Liver (tissue), 9 donors: Measurements from ENCODE around the gene FBXW7. TPM values are rescaled to one million over a fixed set of nuclear protein-coding genes. Genes with fewer than 3 reads are reported as not detected.

Source experiments
- DNase-seq: peaks from one replicate; pipeline ENCODE4 v3.0.0-alpha.2; 2017; ENCODE audit warnings: low spot score
- H3K27ac ChIP-seq, 2 donors: one replicate each; pipeline ENCODE4 v1.7.0; 2013; ENCODE audit warnings: inconsistent platforms in 2 of 2, low read length in 2 of 2, control low read depth in 1 of 2, low read depth in 1 of 2, mild to moderate bottlenecking in 1 of 2
- H3K27me3 ChIP-seq, 4 donors: one replicate each; pipeline versions ENCODE4 v1.6.1 to v1.7.0; 2013; ENCODE audit warnings: low read length in 3 of 4, inconsistent platforms in 1 of 4, mild to moderate bottlenecking in 1 of 4, moderate library complexity in 1 of 4; ENCODE audit not compliant: control insufficient read depth in 4 of 4, insufficient read depth in 4 of 4
- H3K36me3 ChIP-seq, 4 donors: one replicate each; pipeline versions ENCODE4 v1.6.1 to v1.7.0; 2013; ENCODE audit warnings: low read length in 3 of 4, mild to moderate bottlenecking in 3 of 4, low read depth in 1 of 4, moderate library complexity in 1 of 4; ENCODE audit not compliant: control insufficient read depth in 4 of 4, insufficient read depth in 3 of 4
- H3K4me1 ChIP-seq, 4 donors: one replicate each; pipeline versions ENCODE4 v1.6.1 to v1.7.0; 2013; ENCODE audit warnings: low read length in 3 of 4, mild to moderate bottlenecking in 3 of 4, moderate library complexity in 1 of 4; ENCODE audit not compliant: control insufficient read depth in 4 of 4, insufficient read depth in 4 of 4
- H3K4me3 ChIP-seq, 3 donors: one replicate each; pipeline versions ENCODE4 v1.6.1 to v1.7.0; 2013; ENCODE audit warnings: low read length in 3 of 3, control low read depth in 1 of 3, low read depth in 1 of 3, mild to moderate bottlenecking in 1 of 3
- H3K9ac ChIP-seq, 2 donors: one replicate each; pipeline ENCODE4 v1.7.0; 2013; ENCODE audit warnings: low read length in 2 of 2, mild to moderate bottlenecking in 2 of 2, moderate library complexity in 2 of 2, control low read depth in 1 of 2, low read depth in 1 of 2
- H3K9me3 ChIP-seq, 4 donors: one replicate each; pipeline versions ENCODE4 v1.6.1 to v1.7.0; 2013; ENCODE audit warnings: low read length in 3 of 4; ENCODE audit not compliant: control insufficient read depth in 4 of 4
- ATF3 ChIP-seq: IDR thresholded peaks from 2 replicates; pipeline ENCODE4 v1.6.1; 2016; ENCODE audit warnings: antibody characterized with exemption
- EGR1 ChIP-seq, 2 donors: IDR thresholded peaks; 2 replicates each; pipeline ENCODE4 v1.6.1; 2016 to 2018; ENCODE audit warnings: antibody characterized with exemption in 2 of 2, low read depth in 2 of 2
- FOXA1 ChIP-seq: IDR thresholded peaks from 2 replicates; pipeline ENCODE4 v1.6.1; 2016; ENCODE audit warnings: antibody characterized with exemption
- GABPA ChIP-seq, 2 donors: IDR thresholded peaks in 1 of 2; conservative IDR thresholded peaks in 1 of 2; 2 replicates each; pipeline ENCODE4 v1.6.1; 2016; ENCODE audit warnings: antibody characterized with exemption in 2 of 2, mild to moderate bottlenecking in 1 of 2, moderate library complexity in 1 of 2
- JUND ChIP-seq, 2 donors: IDR thresholded peaks; 2 replicates each; pipeline ENCODE4 v1.6.1; 2016; ENCODE audit warnings: antibody characterized with exemption in 2 of 2
- NR2F2 ChIP-seq: IDR thresholded peaks from 2 replicates; pipeline ENCODE4 v1.6.1; 2016; ENCODE audit warnings: antibody characterized with exemption
- RAD21 ChIP-seq, 2 donors: IDR thresholded peaks; 2 replicates each; pipeline ENCODE4 v1.6.1; 2016; ENCODE audit warnings: antibody characterized with exemption in 2 of 2, mild to moderate bottlenecking in 2 of 2
- RXRA ChIP-seq, 2 donors: IDR thresholded peaks; 2 replicates each; pipeline ENCODE4 v1.6.1; 2017 to 2018; ENCODE audit warnings: antibody characterized with exemption in 2 of 2, mild to moderate bottlenecking in 1 of 2
- TAF1 ChIP-seq: conservative IDR thresholded peaks from 2 replicates; pipeline ENCODE4 v1.6.1; 2016; ENCODE audit warnings: antibody characterized with exemption, mild to moderate bottlenecking
- YY1 ChIP-seq: IDR thresholded peaks from 2 replicates; pipeline ENCODE4 v1.6.1; 2016; ENCODE audit warnings: antibody characterized with exemption, mild to moderate bottlenecking
- WGBS: extraction: QIAGEN DNeasy Blood & Tissue Kit; methylation state at CpG from one replicate; pipeline ENCODE4 v1.1.7; 2013; 5-methylcytosine and 5-hydroxymethylcytosine counted together
- polyA plus RNA-seq, 2 donors: library from polyadenylated mRNA; stranded (reverse) in 1 of 2; unstranded in 1 of 2; fragments of 200-250 nt in 1 of 2; fragments of >200 nt in 1 of 2; fragmentation: Nextera tagmentation in 1 of 2; extraction: Ambion mirVana in 1 of 2; gene quantifications; one replicate each; pipeline versions ENCODE4 v1.2.1 to v1.2.3, GENCODE V29; 2013 to 2015
- total RNA-seq, 2 donors: library from RNA; depleted of rRNA; stranded (reverse); fragments of >200 nt; gene quantifications; one replicate each; pipeline ENCODE4 v1.2.3, GENCODE V29; 2014
- TF ChIP-seq, protein P1 (sequence below): IDR thresholded peaks from 2 replicates; pipeline ENCODE4 v1.6.1; 2016; ENCODE audit warnings: antibody characterized with exemption
- TF ChIP-seq, protein P2 (sequence below): fragments of 150-350 bp; IDR thresholded peaks from 2 replicates; pipeline ENCODE4 v1.5.1; 2017; ENCODE audit warnings: improper control_type of control experiment, low read depth, low read length; ENCODE audit not compliant: missing input control
- donor health status: healthy.
- donor health status: healthy.
- donor health status: healthy.
- donor health status: healthy.
- donor health status: healthy.

The FBXW7 gene
- total and polyA plus RNA-seq, 4 donors, result 4.0 to 56.9 (median 16.1) TPM

- no peak for TF ChIP-seq JUND (IDR thresholded peaks at IDR 0.05)
- no peak for TF ChIP-seq FOXA1
- no peak for TF ChIP-seq ATF3
- TF ChIP-seq EGR1 (IDR thresholded peaks at IDR 0.05; ENCODE audit: low read depth in 2 of 2), result no peak
- TF ChIP-seq GABPA (IDR thresholded peaks at IDR 0.05 in 1 of 2, conservative IDR thresholded peaks at IDR 0.05 in 1 of 2), result no peak
- no peak for TF ChIP-seq TAF1
- TF ChIP-seq, protein P1, sequence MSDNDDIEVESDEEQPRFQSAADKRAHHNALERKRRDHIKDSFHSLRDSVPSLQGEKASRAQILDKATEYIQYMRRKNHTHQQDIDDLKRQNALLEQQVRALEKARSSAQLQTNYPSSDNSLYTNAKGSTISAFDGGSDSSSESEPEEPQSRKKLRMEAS, result no peak
- no peak for TF ChIP-seq NR2F2
- Histone ChIP-seq H3K36me3 (no peaks in the 10 kb centered on the region), H3K9ac (no peak overlapping the region), H3K27ac (no peak overlapping the region), H3K4me1 (peaks cover 0 to 6% (median 1%) of the 10 kb centered on the region in 4 donors), H3K4me3 (no peak overlapping the region), H3K27me3 (no peaks in the 10 kb centered on the region), H3K9me3 (no peaks in the 10 kb centered on the region)
- no peak for DNase-seq
Observed at GRCh38 chr4:152503653-152504290, 32.1 kb downstream of the FBXW7 start.

- TF ChIP-seq YY1, result no peak
- 89% methylated on average over 3 of the region's 3 CpGs for WGBS
- Histone ChIP-seq H3K4me1 (peaks cover 0 to 15% (median 4%) of the 10 kb centered on the region in 4 donors), H3K9ac (no peak overlapping the region), H3K27me3 (no peaks in the 10 kb centered on the region), H3K27ac (no peak overlapping the region), H3K36me3 (no peaks in the 10 kb centered on the region), H3K4me3 (no peak overlapping the region), H3K9me3 (no peaks in the 10 kb centered on the region)
- no peak for DNase-seq
Observed at GRCh38 chr4:152501846-152502536, 33.9 kb downstream of the FBXW7 start.

DNA sequence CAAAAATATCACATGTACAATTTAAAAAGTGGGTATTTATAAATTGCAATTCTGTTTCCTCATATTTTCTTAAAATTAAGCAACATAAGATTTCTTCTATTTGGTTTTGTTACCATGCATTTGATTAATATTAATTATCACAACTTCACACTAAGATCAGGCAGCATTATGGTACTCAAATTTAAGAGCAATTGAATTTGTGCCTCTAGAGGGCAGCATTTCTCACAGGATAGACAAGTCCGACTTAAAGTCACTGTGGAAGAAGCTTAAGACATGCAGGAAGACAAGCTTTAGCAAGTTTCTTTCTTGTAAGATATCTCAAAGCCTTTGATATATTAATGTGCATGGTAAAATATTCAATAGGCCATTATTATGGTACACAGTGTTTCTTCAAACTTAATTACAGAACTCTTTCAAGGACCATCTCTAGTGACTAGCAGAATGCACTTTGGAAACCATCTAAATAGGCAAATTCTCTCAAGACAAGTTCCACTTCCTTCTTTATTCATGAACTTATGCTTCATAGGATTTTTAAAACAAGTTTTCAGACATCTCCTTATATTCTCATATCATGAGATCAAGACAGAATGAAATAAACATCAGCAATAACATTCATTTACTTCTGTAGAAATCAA, 35.0 kb downstream of the FBXW7 start:
- Histone ChIP-seq H3K4me1 (peaks cover 0 to 15% (median 4%) of the 10 kb centered on the region in 4 donors), H3K4me3 (no peak overlapping the region), H3K36me3 (no peaks in the 10 kb centered on the region), H3K27ac (no peak overlapping the region), H3K9me3 (no peaks in the 10 kb centered on the region), H3K27me3 (no peaks in the 10 kb centered on the region), H3K9ac (no peak overlapping the region)
- WGBS, result 1% methylated on average over 1 of the region's 1 CpG
- no peak for DNase-seq
- TF ChIP-seq RAD21 (IDR thresholded peaks at IDR 0.05), result peak; percentile 89 to 92
- no peak for TF ChIP-seq RXRA (IDR thresholded peaks at IDR 0.05)
- TF ChIP-seq, protein P2, sequence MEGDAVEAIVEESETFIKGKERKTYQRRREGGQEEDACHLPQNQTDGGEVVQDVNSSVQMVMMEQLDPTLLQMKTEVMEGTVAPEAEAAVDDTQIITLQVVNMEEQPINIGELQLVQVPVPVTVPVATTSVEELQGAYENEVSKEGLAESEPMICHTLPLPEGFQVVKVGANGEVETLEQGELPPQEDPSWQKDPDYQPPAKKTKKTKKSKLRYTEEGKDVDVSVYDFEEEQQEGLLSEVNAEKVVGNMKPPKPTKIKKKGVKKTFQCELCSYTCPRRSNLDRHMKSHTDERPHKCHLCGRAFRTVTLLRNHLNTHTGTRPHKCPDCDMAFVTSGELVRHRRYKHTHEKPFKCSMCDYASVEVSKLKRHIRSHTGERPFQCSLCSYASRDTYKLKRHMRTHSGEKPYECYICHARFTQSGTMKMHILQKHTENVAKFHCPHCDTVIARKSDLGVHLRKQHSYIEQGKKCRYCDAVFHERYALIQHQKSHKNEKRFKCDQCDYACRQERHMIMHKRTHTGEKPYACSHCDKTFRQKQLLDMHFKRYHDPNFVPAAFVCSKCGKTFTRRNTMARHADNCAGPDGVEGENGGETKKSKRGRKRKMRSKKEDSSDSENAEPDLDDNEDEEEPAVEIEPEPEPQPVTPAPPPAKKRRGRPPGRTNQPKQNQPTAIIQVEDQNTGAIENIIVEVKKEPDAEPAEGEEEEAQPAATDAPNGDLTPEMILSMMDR, result peak; percentile 73
